OCI-LY1 (cell line): ENCODE data around the gene LCMT1.

Source experiments
- EZH2 ChIP-seq: fragments of 200-600 bp; sonication (generic), shearing (Covaris generic); IDR thresholded peaks from 2 replicates; pipeline ENCODE4 v1.8.0; 2017; ENCODE audit warnings: borderline replicate concordance, mixed run types, mild to moderate bottlenecking, antibody characterized with exemption, low read length, moderate library complexity, mixed read lengths
- TF ChIP-seq, protein P1 (sequence below): fragments of 200-600 bp; sonication (generic), shearing (Covaris generic); IDR thresholded peaks from 2 replicates; pipeline ENCODE4 v1.5.1; 2017; ENCODE audit warnings: mild to moderate bottlenecking, antibody characterized with exemption, low read length, moderate library complexity, mixed read lengths

DNA sequence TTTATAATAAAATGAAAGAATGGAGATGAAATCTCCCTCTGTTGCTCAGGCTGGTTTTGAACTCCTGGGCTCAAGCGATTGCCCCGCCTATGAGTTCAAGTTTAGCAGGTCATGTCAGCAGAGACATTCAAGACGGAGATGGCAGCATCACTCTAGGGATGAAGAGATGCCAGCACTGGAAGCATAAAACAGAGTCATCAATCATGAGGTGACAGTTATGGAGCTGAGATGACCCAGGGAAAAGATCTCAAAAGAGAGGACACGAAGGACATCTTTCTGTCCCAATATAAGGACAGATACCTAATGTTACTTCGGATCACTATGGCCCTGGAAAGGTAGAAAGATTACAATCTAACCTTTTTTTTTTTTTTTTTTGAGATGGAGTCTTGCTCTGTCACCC, 11.0 kb upstream of the LCMT1 start:
- TF ChIP-seq, protein P1, sequence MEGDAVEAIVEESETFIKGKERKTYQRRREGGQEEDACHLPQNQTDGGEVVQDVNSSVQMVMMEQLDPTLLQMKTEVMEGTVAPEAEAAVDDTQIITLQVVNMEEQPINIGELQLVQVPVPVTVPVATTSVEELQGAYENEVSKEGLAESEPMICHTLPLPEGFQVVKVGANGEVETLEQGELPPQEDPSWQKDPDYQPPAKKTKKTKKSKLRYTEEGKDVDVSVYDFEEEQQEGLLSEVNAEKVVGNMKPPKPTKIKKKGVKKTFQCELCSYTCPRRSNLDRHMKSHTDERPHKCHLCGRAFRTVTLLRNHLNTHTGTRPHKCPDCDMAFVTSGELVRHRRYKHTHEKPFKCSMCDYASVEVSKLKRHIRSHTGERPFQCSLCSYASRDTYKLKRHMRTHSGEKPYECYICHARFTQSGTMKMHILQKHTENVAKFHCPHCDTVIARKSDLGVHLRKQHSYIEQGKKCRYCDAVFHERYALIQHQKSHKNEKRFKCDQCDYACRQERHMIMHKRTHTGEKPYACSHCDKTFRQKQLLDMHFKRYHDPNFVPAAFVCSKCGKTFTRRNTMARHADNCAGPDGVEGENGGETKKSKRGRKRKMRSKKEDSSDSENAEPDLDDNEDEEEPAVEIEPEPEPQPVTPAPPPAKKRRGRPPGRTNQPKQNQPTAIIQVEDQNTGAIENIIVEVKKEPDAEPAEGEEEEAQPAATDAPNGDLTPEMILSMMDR = no peak
- no peak for TF ChIP-seq EZH2
